ENCODE data around the gene CD1C. TPM values are rescaled to one million over a fixed set of nuclear protein-coding genes. Genes with fewer than 3 reads are reported as not detected.

The CD1C gene
- total RNA-seq, 3 donors from 2014 or later = 0.43 to 1.1 (median 0.47) TPM

DNA sequence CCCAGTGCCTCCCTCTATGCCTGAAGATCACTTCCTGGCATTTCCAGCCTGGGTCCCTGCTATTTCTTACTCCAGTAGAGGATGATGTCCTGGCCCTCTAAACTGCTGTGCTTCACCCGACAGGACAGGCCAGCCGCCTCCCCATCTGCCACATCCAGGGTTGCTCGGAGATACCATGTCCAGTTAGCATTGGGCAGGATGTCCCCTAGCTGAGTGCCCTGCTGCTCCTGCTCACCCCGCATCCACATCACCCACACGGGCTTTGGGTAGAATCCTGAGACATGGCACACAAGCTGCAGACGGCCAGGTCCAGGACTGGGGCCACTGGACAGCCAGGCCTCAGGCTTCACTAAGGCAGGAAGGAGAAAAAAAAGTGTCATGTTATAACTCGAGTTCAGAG is 39.6 kb downstream of the CD1C start:
- no peak overlapping the region for H3K4me3 ChIP-seq
- no peaks in the 10 kb centered on the region for H3K36me3 ChIP-seq (ENCODE audit: low read depth)
- no peaks in the 10 kb centered on the region for H3K4me1 ChIP-seq (ENCODE audit: low read depth)
- TF ChIP-seq, protein P1, sequence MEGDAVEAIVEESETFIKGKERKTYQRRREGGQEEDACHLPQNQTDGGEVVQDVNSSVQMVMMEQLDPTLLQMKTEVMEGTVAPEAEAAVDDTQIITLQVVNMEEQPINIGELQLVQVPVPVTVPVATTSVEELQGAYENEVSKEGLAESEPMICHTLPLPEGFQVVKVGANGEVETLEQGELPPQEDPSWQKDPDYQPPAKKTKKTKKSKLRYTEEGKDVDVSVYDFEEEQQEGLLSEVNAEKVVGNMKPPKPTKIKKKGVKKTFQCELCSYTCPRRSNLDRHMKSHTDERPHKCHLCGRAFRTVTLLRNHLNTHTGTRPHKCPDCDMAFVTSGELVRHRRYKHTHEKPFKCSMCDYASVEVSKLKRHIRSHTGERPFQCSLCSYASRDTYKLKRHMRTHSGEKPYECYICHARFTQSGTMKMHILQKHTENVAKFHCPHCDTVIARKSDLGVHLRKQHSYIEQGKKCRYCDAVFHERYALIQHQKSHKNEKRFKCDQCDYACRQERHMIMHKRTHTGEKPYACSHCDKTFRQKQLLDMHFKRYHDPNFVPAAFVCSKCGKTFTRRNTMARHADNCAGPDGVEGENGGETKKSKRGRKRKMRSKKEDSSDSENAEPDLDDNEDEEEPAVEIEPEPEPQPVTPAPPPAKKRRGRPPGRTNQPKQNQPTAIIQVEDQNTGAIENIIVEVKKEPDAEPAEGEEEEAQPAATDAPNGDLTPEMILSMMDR (IDR thresholded peaks at IDR 0.05) = no peak
- ATAC-seq = no peak
- intact Hi-C loops (cut with DNase I, micrococcal nuclease) = no loop called here
- no peak for DNase-seq
- H3K9me3 ChIP-seq = peaks cover 4% of the 10 kb centered on the region

DNA sequence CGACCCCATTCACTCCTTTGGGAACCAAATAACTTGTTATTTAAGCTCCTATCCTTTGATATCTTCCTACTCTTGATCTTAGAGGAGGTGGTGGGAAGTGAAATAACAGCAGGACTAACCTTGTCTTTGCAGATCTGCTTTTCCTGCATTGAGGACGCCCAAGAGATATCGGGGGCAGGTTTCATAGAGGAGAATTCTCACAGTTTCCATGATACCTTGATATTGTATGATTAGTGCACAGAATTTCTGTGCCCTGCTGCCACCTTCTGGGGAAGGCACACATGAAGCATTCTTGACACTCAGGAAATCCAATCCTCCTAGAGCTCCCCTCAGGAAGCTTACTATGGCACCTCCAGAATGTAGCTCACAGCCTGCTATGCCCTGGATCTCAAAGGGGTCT is 40.0 kb downstream of the CD1C start:
- TF ChIP-seq, protein P1 (IDR thresholded peaks at IDR 0.05) = no peak
- Histone ChIP-seq H3K9me3 (peaks cover 4% of the 10 kb centered on the region), H3K4me1 (ENCODE audit: low read depth) (no peaks in the 10 kb centered on the region), H3K4me3 (no peak overlapping the region), H3K36me3 (ENCODE audit: low read depth) (no peaks in the 10 kb centered on the region)
- intact Hi-C loops (cut with DNase I, micrococcal nuclease) = no loop called here
- peak in 1 of 3 donors; percentile 4 for DNase-seq
- no peak for ATAC-seq

DNA sequence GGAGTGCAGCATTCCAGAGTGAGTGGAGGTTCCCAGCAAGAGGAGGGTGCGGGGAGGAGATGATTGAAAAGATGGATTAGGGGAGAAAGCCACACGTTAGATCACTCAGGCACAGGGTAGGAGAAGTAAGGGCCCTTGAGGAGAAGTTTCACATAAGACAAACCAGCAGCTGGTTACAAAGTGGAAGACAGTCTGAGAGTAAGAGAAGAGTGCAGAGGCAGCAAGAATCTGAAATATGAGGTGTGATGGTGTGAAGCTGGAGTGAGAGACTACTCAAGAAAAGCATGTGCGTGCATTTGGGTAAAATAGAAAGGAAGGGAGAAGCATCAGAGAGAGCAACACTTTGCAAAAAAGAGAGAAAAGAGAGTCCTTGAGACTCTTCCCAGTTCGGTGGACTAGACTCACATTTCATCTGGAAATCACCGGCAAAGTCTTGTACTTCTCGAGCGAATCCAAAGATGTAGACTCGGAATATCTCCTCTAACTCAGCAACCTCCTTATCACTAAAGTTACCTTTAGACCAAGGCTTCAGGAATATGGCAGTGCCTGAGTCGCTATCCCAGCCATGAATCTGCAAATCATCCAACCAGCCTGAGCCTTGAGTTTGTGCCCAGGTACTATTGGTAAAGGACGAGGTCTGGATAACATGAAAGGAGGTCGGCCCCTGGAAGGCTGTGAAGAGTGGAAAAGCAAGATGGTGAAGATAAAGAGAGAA is 40.8 kb downstream of the CD1C start:
- TF ChIP-seq, protein P1 (IDR thresholded peaks at IDR 0.05) = no peak
- H3K9me3 ChIP-seq = peaks cover 4% of the 10 kb centered on the region
- ATAC-seq = no peak
- no peak overlapping the region for H3K4me3 ChIP-seq
- no peak for DNase-seq
- H3K4me1 ChIP-seq (ENCODE audit: low read depth) = no peaks in the 10 kb centered on the region
- no peaks in the 10 kb centered on the region for H3K36me3 ChIP-seq (ENCODE audit: low read depth)
- intact Hi-C loops (cut with DNase I, micrococcal nuclease) = no loop called here

DNA sequence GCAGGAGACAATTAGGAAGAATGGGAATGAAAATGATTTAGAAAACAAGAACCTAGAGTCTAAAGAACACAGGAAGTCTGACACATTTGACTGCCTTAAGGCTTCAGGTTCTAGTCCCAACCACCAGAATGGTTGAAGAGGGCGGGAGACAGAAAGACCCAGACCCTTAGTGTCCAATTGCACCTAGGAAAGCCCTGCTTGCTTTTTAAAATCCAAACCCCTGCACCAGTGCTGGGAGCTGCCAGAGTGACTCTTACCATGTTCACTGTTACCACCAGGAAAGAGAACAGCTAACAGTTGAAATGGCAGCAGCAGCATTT is 41.3 kb downstream of the CD1C start:
- ATAC-seq = no peak
- H3K4me1 ChIP-seq (ENCODE audit: low read depth) = no peaks in the 10 kb centered on the region
- no peaks in the 10 kb centered on the region for H3K9me3 ChIP-seq
- no peaks in the 10 kb centered on the region for H3K36me3 ChIP-seq (ENCODE audit: low read depth)
- no peak overlapping the region for H3K4me3 ChIP-seq
- intact Hi-C loops (cut with DNase I, micrococcal nuclease) = no loop called here
- DNase-seq = no peak
- TF ChIP-seq, protein P1 (IDR thresholded peaks at IDR 0.05) = no peak

DNA sequence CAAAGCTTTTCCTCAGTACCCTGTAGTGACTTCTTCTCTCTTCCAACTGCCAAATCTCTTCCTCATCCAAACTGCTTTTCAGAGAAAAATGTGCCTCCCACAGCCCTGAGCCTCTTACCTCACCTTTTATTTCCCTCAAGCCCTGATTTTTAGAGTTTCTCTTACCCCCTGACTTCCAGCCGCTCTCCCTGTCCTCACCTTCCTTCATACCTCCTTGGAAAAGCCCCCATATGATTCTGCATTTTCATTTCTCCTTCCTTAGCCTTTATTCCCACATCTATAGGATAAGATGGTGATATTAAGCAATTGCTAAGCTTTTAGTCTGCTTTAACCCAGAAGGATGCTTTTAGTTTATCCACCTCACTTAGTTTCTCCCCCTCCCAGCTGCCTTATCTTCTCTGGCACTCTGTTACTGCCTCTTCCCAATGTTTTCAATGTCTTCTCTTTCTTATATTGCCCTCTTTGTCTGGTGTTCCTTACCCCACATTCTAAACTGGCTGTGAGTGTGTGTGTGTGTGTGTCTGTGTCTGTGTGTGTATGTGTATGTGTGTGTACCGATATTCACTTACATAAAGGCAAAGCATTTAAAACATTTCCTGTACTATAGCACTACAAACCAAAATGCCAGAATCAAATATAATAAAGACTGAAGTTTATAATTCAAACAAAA is 41.9 kb downstream of the CD1C start, which contains the start of gene CD1B:
Gene CD1B (minus strand): TSS at position 51 of the 670 bp plus-strand sequence. CDS start 108 bp downstream, outside the sequence.
- TF ChIP-seq, protein P1 (IDR thresholded peaks at IDR 0.05) = no peak
- no peaks in the 10 kb centered on the region for H3K9me3 ChIP-seq
- no peak for DNase-seq
- no peaks in the 10 kb centered on the region for H3K4me1 ChIP-seq (ENCODE audit: low read depth)
- intact Hi-C loops (cut with DNase I, micrococcal nuclease) = no loop called here
- no peaks in the 10 kb centered on the region for H3K36me3 ChIP-seq (ENCODE audit: low read depth)
- ATAC-seq = no peak
- H3K4me3 ChIP-seq = no peak within 1 kb of the TSS
